Measurements from ENCODE around the gene ANXA4.

- TF ChIP-seq POLR2A (IDR thresholded peaks at IDR 0.05; ENCODE audit: low read length), result no peak
- no peak for TF ChIP-seq ESRRA (IDR thresholded peaks at IDR 0.05; ENCODE audit: borderline replicate concordance, low read length)
- TF ChIP-seq HES2 (IDR thresholded peaks at IDR 0.05), result no peak
- no peak for TF ChIP-seq CTCF (IDR thresholded peaks at IDR 0.05)
- no peak for TF ChIP-seq CHD2 (IDR thresholded peaks at IDR 0.05; ENCODE audit: low read length, partially characterized antibody)
- no peak for TF ChIP-seq KDM1A (IDR thresholded peaks at IDR 0.05; ENCODE audit: low read depth)
- no peak for TF ChIP-seq MAZ (IDR thresholded peaks at IDR 0.05; ENCODE audit: borderline replicate concordance, low read depth, low read length)
- no peak for TF ChIP-seq FOSB (CRISPR knock-in tag; IDR thresholded peaks at IDR 0.05)
- no peak for TF ChIP-seq USF2 (IDR thresholded peaks at IDR 0.05)
- TF ChIP-seq CBX2 (IDR thresholded peaks at IDR 0.05; ENCODE audit: borderline replicate concordance, low read depth), result no peak
- no peak for TF ChIP-seq REST (IDR thresholded peaks at IDR 0.05)
- TF ChIP-seq HMGXB4 (CRISPR knock-in tag; IDR thresholded peaks at IDR 0.05; ENCODE audit: borderline replicate concordance), result no peak
These were observed 87.0 kb downstream of the ANXA4 start for GRCh38 chr2:69828938-69829255.

All from A549 (cell line).